ENCODE results near the gene CACNA1B.
"Not testable (repeated sequence)": the region's sequence is repeated elsewhere in the genome, so short reads cannot be mapped to it uniquely, and the experiment has no call there.

CACNA1B gene

DNA sequence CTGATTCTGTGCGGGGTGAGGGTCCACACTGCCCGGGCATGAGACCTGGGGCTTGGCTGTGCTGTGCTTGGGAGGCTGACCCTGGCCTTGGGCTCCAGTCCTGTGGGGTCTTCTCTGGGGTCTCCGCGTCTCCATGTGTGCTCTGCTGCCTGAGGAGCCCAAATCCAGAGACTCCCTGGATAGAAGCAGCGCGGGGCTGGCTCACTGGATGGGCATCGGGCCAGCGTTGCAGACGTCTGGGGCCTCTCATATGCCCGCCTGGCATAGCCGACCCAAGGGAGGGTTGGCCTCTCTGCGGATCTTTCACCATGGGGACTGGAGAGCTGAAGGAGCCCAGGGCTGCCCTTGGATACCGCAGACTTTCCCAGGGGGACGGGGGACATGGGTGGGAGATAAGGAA is 12.4 kb downstream of the CACNA1B start:
- not testable (repeated sequence) for DNase-seq (ENCODE audit: low read depth)

DNA sequence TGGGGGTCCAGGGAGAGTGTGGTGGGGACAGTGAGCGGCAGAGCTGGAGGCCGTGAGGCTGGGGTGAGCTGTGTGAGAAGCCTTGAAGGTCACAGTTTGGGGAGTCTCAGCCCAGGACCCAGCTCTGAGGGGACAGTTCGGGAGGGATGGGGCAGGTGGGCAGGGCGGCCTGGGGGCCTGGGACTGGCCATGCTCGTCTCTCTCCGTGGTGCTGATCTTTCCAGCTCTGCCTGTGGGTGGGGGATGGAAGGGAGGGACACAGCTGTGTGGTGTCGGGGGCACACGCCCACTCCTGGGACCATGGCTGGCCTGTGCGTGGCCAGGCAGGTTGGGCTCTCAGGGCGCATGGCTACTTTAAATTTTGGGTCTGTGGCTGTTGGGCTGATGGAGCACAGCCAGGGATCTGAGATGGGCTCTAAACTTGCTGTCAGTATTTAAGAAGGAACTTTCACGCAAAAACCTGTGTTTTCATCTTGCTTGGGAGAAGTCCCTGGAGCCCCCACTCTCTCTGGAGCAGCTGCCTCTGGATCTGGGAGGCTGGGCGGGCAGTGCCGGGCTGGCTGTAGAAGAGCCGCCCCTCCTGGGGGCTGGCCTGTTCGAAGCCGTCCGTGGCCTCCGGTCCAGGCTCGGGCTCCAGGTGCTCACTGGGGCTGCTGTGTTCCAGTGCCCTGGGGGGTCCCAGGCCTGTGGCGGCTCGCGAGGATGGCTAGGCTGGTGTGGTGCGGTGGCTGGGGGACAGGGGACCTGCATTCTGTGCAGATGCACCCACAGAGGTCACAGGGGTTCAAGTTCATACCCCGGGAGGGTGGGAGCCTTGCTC is 13.4 kb downstream of the CACNA1B start:
- DNase-seq (ENCODE audit: low read depth), result not testable (repeated sequence)

DNA sequence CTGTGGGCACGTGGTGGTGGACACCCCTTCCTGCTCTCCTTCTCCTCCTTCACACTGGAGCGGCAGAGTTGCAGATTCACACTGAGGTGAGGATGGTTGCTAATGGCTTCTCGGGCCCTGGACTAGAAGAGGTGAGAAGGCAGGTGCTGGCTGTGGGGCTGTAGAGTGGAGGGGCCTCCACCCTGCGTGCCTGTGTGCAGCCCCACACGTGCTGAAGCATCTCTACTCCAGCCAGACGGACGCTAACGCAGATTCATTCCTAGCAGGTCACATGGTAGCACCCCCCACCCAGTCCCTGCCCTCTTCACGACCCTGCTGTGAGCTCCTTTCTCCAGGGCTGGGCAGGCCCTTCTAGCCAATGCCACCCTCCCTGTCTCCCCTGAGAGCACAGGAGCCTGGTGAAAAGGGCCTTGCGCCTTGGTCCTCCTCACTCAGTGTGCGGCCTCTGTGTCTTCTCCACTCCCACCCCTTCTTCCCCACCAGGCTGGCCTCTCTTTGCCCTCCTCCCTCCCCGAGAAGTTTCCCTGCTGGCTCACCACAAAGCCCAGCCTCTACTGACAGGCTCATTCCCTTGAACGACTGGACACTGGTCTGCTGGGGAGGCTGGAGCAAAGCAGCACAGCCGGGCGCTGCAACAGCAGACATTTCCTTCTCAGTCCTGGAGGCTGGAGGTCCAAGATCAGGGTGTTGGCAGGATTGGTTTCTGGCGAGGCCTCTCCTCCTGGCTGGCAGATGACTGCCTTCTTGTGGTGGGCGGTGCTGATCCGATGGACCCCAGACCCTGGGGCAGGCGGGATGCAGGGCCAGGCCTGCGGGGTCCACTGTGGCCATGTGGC is 14.2 kb downstream of the CACNA1B start:
- DNase-seq (ENCODE audit: low read depth), result no peak

DNA sequence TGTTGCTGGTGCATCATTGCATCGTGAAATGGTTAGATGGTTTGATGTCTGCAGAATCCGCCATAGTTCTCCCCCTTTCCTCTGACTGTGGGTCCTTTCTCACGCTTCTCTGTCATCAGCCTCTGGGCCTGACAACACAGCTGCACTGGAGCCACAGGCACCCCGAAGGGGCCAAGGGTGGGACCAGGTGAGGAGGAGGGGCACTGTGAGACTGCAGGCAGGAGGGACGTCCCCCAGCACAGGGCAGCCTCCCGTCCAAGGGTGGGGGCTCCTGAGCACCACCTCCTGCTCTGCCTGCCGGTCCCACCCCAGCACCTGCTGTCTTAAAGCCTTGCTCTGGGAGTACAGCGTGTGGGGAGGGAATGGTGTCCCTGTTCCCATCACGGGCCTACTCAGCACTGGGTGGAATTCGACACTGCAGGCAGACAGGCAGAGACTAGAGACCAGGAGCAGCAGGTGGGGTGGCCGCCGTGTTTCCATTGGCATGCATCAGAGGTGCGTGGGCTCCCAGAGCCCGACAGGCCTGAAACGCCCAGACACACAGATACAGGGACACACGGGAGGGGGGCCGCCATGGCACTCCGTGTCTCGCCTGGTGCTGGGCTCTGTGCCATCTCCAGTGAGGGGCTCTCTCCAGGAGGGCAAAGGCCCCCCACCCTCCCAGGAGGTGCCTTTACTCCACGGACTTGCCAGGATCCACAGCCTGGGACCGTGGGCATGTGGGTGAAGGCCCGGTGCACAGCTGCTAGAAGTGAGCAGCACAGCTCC is 15.0 kb downstream of the CACNA1B start:
- DNase-seq (ENCODE audit: low read depth), result no peak

DNA sequence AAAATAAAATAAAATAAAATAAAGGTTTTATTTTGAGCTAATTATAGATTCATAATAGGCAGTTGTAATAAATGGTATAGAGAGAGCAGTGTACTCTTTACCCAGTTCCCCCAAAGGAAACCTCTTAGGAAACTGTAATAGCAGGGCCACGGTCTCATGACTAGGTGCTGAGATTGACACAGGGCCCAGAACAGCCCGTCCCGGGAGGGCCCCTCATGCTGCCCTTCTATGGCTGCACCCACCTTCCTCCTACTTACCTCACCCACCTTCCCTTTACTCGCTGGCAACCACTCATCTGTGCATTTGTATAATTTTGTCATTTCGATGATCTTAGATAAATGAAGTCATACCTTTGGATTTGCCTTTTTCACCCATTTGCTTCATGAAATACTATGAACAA is 16.1 kb downstream of the CACNA1B start:
- DNase-seq (ENCODE audit: low read depth), result no peak

DNA sequence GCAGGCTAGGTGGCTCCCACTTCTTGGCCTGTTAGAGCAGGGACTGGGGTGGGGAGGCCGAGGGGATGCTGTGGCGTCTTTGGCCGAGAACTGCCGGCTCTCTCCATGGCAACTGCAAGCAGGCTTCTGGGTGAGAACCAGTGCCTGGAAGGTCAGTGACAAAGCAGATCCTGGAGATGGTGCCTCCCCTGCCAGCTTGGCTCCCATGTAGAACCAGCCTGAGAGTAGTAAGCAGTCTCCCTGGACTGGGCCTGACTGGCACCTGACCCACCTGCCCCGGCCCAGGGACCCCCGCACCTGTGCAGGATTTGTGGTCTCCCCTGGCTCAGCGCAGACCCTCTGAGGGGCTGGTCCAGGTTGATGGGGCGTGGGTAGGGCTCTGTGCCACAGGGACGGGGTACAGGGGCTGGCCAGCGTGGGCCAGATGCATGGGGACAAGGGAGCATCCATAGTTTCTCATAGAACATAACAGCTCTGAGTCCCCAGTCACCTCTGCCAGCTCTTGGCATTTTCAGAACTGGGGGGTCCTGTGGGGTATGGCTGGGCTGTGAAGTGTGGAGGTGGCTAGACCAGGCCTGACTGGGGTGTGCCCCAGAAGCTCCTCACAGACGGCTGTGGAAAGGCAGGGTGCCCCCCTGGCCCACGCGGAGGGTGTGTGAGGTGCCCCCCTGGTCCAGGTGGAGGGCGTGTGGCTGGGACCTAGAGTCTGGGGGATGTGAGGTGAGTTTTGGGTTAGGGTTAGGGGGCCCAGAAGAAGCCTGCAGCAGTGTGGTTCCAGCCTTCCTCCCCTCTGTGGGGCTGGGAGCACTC is 22.2 kb downstream of the CACNA1B start:
- DNase-seq (ENCODE audit: low read depth), result no peak

DNA sequence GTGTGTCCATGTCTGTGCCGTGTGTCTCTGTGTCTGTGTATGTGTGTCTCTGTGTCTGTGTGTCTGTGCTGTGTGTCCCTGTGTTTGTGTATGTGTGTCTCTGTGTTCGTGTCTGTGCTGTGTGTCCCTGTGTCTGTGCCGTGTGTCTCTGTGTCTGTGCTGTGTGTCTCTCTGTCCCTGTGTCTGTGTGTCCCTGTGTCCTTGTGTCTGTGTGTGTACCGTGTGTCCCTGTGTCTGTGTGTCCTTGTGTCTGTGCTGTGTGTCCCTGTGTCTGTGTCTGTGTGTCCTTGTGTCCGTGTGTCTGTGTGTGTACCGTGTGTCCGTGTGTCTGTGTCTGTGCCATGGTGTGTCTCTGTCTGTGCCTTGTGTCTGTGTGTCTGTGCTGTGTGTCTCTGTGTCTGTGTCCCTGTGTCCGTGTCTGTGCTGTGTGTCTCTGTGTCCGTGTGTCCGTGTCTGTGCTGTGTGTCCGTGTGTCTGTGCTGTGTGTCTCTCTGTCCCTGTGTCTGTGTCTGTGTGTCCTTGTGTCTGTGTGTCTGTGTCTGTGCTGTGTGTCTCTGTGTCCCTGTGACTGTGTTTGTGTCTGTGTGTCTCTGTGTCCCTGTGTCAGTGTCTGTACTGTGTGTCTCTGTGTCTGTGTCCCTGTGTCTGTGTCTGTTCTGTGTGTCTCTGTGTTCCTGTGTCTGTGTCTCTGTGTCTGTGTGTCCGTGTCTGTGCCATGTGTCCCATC is 23.2 kb downstream of the CACNA1B start:
- no peak for DNase-seq (ENCODE audit: low read depth)

DNA sequence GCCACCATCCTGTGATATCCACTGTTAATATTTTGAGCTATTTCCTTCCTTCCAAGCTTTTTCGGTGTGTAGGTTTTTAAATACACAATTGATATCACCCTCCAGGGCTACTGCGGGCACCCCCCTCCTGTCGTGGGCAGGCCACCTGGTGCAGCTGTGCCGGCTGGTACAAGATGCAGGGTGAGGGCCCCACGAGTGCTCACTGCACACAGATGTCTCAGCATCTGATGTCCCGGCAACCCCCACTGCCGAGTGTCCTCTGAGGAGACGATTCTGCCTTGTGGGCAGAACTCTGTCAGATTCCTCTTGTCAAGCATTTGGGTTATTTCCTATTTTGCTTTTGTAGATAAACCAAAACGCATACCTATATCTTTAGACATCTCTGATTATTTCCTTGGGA is 25.1 kb downstream of the CACNA1B start:
- no peak for DNase-seq (ENCODE audit: low read depth)

DNA sequence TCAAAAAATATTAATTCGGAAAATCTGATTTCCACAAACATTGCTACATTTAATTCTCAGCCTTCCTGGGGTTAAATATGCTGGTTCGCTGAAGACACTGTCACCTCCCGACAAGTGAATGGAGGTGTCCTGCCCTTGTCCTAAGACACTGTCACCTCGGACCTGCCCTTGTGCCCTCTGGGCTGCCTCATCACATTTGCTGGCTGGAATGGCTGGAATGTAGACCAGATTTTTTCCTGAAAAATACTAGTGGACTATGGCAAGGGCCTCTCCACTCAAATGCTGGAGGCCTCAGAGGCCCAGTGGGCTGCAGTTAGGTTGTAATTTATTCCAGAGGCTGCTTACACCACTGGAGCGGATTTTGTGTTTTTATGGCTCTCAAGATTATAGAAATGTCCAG is 28.2 kb downstream of the CACNA1B start:
- no peak for DNase-seq (ENCODE audit: low read depth)

DNA sequence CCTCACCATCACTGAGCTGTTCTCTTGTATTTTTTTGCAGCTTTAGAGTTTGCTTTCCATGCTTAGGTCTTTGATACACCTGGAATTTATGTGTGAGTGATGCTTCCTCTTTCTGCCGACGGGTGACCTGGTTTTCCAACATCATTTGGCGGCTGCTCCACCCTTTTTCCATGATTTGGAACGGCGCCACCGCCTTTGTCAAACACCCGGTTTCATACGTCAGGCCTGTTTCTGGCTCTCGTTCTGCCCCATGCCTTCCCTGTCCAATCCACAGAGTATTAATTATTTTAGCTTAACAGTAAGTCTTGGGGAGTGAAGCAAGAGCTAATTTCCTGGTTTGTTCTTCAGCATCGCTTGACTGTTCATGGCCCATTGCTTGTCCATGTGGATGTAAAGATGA is 30.2 kb downstream of the CACNA1B start:
- DNase-seq (ENCODE audit: low read depth), result no peak

DNA sequence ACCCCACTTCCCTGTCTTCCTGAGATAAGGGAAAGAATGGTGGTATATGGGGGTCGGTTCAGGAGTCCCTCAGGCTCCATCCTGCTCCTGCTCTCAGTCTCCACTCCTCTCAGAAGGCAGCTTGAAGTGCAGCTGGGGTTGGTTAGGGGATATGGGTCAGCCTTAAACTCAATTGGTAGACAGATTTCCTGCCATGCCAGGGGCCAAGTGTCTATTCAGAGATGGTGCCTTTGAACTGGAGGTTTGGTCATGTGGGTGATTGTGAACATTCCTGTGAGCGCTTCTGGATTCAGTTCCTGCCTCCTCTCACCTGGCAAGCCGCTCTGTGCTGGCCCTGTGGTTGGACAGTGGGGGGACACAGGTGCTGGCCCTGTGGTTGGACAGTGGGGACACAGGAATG is 35.1 kb downstream of the CACNA1B start:
- no peak for DNase-seq (ENCODE audit: low read depth)

DNA sequence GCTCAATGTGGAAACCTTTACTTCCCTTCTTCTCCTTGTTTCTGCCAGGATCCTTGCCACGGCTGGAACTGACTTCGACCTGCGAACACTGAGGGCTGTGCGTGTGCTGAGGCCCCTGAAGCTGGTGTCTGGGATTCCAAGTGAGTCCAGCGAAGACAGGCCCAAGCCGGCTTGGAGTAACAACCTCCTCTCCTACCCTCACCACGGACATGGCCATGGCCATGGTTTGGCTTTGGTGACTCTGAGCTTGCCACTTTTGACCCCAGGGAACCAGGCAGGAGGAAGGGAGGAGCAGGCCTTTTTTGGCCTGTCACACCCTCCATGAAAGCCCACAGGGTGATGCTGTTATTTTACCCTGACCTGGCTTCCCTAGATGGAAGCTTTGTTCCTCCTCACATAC is 35.5 kb downstream of the CACNA1B start:
- no peak for DNase-seq (ENCODE audit: low read depth)

DNA sequence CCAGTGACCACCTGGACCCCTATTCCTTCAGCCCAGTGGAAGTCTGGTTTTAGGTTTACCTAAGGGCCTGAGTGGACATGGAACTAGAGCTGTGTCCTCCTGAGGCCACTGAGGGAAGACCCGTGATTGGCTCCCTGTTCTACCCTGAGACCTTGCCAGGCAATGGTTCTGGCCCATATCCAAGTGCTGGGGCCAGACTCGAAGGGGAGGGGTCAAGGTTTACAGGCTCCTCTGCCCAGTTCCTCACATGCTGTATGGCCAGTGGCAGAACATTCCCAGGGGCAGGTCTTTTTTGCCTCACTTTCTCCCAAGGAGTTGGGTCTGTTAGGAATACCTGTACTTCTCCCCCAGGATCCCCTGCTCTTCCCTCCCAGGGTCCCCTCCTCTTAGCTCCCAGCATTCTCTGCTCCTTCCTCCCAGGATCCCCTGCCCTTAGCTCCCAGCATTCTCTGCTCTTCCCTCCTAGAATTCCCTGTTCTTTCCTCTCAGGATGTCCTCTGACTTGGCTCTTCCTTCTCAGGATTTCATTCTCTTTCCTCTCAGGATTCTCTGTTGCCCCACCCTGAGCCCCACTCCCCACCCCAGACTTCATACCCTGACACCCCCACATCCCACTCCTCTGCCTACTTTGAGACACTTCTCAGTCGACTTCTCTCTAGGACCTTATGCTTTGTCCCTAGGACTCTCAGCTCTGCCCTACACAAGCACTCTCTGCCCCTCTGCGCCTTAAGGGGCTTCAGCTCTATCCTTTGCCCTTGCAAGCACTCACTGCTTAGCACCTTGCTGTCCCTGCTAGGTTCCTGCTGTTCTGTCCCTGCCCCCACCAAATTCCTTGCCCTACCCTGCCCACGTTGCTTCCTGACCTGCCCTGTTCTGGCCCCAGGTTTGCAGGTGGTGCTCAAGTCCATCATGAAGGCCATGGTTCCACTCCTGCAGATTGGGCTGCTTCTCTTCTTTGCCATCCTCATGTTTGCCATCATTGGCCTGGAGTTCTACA is 36.5 kb downstream of the CACNA1B start:
- DNase-seq (ENCODE audit: low read depth), result no peak

DNA sequence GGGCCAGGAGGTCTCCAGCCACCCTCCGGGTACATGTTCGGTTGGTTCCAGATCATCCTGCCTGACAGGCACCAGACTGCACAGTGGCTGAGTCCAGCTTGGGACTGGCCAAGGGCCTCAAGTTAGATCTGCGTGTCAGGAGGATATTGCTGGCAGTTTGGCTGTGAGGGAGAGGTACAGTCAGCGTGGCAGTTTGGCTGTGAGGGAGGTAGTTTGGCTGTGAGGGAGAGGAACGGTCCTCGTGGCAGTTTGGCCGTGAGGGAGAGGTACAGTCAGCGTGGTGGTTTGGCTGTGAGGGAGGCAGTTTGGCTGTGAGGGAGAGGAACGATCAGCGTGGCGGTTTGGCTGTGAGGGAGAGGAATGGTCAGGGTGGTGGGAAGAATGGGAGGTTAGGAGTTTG is 39.0 kb downstream of the CACNA1B start:
- DNase-seq (ENCODE audit: low read depth), result no peak

DNA sequence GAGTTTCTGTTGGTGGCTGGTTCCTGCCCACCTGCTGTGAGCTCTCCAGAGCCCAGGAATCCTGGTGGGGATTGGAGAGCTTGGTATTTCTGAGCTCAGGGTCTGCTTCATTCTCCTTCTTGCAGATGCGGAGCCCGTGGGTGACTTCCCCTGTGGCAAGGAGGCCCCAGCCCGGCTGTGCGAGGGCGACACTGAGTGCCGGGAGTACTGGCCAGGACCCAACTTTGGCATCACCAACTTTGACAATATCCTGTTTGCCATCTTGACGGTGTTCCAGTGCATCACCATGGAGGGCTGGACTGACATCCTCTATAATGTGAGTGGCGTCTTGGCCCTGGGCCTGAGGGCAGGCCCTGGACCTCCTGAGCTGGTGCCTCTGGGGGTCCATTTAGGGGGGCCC is 39.5 kb downstream of the CACNA1B start:
- DNase-seq (ENCODE audit: low read depth), result no peak

DNA sequence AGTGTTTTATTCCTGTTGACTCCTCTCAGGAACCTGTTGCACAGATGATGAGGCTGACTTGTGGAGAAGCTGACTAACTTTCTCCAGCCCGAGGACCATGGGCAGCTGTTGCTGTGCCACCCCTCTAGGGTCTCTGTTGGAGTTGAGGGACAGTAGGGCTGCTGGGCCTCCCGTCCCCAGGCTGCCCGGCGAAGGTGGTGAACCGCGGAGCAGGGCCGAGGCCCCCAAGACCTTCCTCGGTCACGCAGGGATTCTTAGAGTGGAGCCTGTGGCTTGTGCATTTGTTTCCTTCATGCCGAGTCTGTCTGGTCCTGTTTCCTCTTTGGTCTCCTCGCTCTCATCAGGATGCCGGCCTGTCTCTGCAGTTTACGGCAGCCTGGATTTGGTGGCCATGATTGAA is 40.2 kb downstream of the CACNA1B start:
- DNase-seq (ENCODE audit: low read depth), result no peak

DNA sequence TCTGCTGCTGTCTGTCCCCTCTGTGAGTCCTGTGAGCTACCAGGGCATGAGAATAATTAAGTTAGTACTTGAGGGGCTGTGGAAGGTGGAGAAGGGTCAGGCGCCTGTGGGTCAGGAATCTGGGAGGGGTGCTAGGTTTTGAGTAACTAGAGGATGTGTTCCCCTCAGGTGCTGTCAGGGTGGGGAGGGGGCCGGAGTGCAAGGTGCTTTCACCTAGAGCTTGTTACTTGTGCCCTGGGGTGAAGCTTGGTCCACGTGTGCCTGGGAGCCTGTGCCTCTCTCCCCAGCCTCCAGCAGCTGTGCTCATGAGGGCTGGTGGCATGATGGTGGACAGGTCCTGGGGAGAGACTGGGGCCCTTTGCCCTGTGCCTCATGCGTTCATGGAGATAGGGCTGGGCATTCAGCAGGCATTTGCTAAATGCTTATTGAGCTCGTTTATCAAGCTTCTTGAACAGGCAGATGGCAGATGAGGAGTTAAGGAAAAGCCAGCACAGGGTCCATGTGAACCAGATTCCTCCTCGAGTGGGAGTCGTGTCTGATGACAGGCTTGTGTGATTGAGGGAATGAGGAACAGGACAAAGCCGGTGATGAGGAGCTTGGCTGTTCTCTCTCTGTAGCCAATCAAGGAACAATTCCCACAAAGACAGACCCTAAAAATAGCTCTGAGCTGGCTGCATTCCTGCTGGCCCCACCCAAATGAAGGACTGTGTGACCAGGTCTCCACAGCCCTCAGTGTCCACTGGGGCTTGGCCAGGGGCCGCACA is 40.9 kb downstream of the CACNA1B start:
- DNase-seq (ENCODE audit: low read depth), result no peak

DNA sequence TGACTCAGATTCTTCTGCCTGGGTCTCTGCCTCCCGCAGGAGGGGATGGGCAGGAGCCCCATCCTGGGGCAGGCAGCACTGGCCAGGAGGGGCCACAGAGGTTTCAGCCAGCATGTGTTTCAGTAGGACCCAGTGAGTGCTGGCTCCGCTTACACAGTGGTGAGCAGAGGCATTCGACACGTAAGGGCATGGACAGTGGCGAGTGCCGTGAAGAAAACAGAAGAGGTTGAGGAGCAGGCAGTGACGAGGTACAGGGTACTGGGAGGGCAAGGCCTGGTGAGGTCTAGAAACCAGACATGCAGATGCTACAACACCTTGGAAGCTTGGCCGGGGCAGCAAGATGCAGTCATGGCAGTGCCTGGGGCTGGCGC is 41.5 kb downstream of the CACNA1B start:
- DNase-seq (ENCODE audit: low read depth), result no peak

DNA sequence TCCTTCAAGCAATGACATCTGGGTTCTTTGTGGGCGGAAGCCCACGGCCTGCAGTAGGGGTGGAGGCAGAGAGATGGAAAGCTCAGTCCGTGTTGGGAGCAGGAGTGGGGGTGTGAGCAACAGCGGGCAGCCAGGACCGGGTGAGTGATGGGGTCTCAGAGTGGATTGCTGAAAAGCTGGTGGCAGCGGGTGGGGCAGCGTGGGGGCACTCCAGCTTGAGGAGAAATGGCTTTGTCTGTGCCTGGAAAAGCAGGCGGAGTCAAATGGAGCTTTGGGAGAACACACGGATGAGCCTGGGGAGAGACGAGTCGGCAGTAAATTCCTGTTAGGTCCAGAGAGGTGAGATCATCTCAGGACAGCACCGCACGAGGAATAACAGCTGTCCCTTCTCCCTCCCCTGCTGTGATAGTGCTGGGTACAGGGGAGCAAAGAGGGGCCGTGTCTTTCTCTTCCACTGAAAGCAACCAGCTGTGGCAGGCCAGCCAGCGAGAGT is 42.1 kb downstream of the CACNA1B start:
- DNase-seq (ENCODE audit: low read depth), result no peak

Measured in stimulated activated CD4-positive, alpha-beta T cell treated with anti-CD3 and anti-CD28 coated beads, Interleukin-2, amount 100 ng/mL, for 4 hours (primary cell).